Adrenal gland (tissue), 5 donors: ENCODE measurements around the gene KATNA1.

Experiments
- POLR2A ChIP-seq, 2 donors: fragments of 450-650 bp; IDR thresholded peaks; one replicate each; pipeline ENCODE4 v1.6.1; 2017; ENCODE audit warnings: antibody characterized with exemption in 2 of 2, mild to moderate bottlenecking in 2 of 2, moderate library complexity in 1 of 2
- TF ChIP-seq, protein P1 (sequence below), 6 experiments: fragments of 450-650 bp in 4 of 6; fragments of 200-600 bp in 2 of 6; sonication (generic) in 1 of 6; IDR thresholded peaks; 1 replicate in 5 of 6; 2 replicates in 1 of 6; pipeline versions ENCODE4 v1.5.1 to v1.8.0; 2016 to 2021; ENCODE audit warnings: antibody characterized with exemption in 6 of 6, mild to moderate bottlenecking in 2 of 6, moderate library complexity in 1 of 6
- donor health status: DM: no; HTN: no; CAD: no.

DNA sequence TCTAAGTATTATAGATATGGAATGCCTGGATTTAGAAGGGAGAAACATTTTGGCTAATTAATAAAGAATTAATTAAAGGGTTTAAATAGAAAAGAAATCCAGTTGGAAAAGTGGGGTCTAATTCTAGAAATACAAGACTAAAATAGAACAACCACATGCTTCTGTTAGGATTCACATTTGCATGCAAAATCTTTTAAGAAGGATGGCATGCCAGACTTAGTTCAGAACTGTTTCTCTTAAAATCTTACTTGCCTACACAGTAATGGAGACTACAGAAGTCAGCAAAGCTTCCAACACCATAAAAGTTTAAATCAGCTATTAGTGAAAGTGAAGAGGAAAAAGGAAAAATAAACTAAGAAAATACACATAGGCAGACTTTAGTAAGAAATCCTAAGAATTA, 32.7 kb upstream of the KATNA1 start:
- TF ChIP-seq, protein P1, sequence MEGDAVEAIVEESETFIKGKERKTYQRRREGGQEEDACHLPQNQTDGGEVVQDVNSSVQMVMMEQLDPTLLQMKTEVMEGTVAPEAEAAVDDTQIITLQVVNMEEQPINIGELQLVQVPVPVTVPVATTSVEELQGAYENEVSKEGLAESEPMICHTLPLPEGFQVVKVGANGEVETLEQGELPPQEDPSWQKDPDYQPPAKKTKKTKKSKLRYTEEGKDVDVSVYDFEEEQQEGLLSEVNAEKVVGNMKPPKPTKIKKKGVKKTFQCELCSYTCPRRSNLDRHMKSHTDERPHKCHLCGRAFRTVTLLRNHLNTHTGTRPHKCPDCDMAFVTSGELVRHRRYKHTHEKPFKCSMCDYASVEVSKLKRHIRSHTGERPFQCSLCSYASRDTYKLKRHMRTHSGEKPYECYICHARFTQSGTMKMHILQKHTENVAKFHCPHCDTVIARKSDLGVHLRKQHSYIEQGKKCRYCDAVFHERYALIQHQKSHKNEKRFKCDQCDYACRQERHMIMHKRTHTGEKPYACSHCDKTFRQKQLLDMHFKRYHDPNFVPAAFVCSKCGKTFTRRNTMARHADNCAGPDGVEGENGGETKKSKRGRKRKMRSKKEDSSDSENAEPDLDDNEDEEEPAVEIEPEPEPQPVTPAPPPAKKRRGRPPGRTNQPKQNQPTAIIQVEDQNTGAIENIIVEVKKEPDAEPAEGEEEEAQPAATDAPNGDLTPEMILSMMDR (IDR thresholded peaks at IDR 0.05): no peak
- no peak for TF ChIP-seq POLR2A (IDR thresholded peaks at IDR 0.05)
